ENCODE data around the gene HSF5.

HSF5 gene

DNA sequence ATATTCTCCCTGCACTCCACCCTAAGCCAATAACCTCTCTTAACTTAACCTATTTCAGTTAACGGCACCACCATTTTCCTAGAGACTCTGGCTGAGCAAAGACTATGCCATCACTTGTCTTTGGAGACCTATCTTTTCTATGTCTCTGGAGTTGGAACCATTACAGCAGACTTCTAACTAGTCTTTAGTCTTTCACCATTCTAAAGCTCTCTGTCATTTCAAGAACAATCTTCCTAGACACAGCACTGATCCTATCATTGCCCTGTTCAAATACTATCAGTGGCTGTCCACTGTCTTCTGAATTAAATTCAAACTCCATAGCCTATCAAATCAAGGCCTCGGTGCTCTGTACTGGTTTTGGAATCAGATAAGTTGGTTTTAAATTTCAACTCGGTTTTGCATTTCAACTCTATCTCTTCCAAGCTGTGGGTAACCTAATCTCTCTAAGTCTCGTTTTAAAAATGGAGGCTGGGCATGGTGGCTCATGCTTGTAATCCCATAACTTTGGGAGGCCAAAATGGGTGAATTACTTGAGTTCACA, 102.8 kb downstream of the HSF5 start:
- DNase-seq (ENCODE audit: low read depth) = no peak

DNA sequence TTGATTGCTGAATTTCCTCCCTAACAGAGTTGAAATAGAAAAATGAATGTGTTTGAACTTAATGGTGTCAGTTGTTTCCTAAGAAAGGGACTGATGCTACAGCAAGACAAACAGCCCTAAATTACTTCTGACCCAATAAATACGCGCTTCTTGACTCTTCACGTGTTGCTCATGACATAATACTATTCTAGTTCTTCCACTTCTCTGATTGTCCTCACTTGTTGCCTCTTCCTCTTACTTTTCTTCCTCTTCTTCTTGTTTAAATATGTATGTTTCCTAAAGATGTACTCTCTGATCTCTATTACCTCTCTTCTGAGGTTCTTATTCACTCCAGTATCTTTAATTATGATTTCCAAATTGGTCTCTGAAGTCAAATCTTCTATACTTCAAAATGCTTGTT, 103.3 kb downstream of the HSF5 start:
- no peak for DNase-seq (ENCODE audit: low read depth)

GRCh38 chr17:58383892-58384462, 104.2 kb downstream of the HSF5 start:
- DNase-seq (ENCODE audit: low read depth) = no peak

DNA sequence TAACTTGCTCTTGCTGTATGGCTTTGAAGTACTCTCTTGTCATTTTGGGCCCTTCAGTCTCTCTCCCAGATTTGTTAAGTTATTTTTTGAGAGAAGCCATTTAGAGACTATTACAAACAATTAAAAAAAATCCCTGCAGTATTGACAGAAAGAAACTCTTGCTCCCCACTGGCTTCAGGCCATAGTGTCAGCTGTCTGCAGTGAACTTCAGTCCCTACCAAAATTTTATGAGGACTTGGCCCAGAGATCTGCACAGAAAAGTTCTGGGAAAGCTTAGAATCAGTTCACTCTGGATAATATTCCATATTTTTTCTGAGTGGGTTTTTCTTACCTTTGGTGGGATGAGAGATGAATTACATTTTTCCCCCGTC, 105.4 kb downstream of the HSF5 start:
- DNase-seq (ENCODE audit: low read depth) = no peak

DNA sequence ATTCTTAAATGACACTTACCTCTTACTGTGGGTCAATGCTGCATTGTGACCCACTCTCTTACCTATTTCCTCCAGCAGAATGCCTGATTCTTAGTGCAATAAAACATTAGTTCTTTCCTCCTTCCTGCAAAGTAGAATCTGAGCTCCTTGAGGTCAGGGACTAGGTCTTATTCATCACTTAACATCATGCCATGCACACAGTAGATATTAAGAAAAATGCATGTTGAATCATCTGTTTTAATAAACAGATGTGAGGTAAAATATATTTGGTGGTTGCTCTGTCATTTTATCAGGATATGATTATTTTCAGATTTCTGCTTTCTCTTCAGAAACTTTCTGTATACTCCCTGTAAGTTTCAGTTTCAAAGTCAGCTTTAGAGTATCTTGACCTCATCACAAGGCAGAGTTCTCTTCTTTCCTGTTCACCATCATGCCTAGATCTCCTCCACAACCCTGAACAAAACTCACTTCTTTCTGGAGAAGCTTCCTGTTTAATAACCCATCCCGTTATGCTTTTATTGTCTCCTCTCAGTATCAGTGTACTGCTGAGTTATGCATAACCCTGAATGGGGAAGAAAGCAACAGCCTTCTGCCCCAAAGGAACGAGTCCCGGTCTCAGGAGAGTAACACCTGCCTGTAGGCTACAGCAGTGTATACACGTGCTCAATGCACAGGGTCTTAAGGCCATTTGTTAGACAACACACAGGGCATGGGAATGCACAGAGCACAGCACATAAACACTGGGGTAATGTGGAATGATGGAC, 105.9 kb downstream of the HSF5 start:
- DNase-seq (ENCODE audit: low read depth) = no peak

GRCh38 chr17:58381124-58382035, 106.8 kb downstream of the HSF5 start:
- no peak for DNase-seq (ENCODE audit: low read depth)

GRCh38 chr17:58380207-58381123, 107.7 kb downstream of the HSF5 start:
- DNase-seq (ENCODE audit: low read depth) = no peak

- DNase-seq (ENCODE audit: low read depth) = no peak
Observed at GRCh38 chr17:58379511-58379824, 108.7 kb downstream of the HSF5 start.

DNA sequence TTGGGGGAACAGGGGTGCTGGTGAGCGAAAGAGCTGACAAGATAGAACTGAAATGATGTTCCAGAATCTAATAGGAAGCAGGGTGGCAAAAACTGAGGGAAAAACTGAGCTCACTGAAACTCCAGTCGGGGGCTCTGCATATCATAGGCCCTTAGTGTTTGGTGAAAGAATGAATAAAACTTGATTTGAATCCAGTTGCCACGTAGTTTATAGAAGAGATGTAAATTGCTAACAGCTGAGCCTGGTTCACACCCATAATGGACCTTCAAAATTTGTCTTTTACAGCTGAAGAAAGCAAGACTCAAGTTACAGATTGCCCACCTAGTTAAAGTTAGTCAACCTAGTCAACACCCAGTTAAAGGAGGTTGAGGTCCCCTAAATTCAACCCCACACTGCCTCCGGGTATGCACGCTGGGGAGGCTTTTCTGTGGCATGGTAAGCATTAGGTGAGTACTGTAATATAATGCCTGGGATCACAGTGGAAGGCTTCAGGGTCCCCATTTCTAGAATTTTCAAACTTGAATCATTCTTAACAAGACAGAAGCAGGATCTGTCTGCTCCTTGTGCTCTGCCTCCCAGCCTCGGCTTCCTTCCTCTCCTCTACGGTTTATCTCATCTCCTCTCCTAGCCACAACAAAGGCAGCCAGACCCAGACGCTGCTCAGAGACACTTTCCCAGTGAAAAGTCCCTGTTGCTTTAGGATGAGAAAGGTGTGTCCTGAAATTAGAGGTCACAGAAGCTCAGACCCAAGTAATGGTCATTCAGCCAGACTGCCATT, 109.3 kb downstream of the HSF5 start:
- DNase-seq (ENCODE audit: low read depth) = no peak

GRCh38 chr17:58377661-58378060, 110.5 kb downstream of the HSF5 start:
- DNase-seq (ENCODE audit: low read depth) = no peak

DNA sequence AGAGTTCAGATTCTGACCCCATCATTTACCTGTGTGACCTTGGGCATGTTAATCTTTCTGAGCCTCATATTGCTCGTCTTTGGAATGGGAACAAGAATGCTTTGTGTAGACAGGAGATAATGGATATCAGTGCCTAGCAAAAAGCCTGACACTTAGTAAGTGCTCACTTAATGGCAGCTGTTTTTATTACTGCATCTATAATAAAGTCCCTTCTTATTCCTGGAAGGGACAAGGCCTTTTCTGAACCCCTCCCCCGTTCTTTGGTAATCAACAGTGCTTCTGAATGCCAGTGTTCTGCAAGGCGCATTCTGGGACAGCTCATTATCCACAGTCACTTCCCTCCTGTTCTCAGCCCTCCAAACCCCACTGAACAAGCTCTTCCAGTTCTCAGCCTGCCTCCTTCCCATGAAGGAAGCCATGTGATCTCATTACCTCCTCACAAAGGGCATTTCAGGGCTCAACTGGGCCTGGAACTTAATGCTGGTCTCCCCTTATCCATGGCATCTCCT, 111.1 kb downstream of the HSF5 start:
- no peak for DNase-seq (ENCODE audit: low read depth)

DNA sequence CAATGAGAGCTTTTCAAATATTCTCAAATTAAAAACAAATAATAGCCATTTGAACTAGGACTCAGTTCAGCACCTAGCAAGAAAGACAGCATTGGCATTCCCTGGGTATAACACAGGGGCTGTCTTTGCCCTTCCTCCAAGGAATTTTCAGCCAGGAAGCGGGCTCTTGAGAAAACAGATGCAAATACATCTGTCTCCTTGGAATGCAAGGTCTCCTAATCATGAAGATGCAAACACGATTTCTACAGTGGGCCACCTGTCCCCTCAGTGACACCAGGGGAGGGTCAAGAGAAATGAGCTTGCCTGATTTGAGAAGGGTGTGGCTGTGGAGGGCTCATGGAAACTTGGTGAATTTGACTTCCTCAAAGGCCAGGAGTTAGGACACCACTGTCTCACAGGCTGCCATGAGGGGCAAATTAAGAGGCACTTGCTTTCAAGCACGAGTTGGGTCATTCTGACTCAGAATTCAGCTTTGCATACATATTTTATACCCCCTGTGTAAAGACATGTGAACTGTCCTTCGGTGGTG, 111.7 kb downstream of the HSF5 start:
- DNase-seq (ENCODE audit: low read depth) = no peak

GRCh38 chr17:58375811-58376210, 112.4 kb downstream of the HSF5 start:
- no peak for DNase-seq (ENCODE audit: low read depth)

GRCh38 chr17:58375256-58375655, 113.0 kb downstream of the HSF5 start:
- no peak for DNase-seq (ENCODE audit: low read depth)

GRCh38 chr17:58373923-58374322, 114.3 kb downstream of the HSF5 start:
- DNase-seq (ENCODE audit: low read depth) = no peak

DNA sequence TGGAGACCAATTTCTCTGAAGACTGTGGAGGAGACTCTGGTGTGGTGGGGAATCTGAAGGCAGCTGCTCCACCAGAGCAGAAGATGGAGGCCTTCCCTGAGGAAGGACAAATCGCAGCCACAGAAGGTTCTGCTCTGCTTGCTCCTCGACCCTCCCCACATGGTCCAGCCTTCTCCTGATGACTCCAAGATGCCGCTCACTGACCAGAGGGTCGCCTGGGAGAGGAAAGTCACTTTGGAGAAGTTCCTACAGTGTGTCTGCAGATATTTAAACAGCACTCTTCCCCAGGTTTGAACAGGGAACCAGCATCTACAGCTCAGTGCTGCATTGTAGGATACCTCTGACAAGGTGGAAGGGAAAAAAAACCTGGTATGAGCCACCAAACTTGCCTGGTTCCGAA, 115.2 kb downstream of the HSF5 start:
- no peak for DNase-seq (ENCODE audit: low read depth)

DNA sequence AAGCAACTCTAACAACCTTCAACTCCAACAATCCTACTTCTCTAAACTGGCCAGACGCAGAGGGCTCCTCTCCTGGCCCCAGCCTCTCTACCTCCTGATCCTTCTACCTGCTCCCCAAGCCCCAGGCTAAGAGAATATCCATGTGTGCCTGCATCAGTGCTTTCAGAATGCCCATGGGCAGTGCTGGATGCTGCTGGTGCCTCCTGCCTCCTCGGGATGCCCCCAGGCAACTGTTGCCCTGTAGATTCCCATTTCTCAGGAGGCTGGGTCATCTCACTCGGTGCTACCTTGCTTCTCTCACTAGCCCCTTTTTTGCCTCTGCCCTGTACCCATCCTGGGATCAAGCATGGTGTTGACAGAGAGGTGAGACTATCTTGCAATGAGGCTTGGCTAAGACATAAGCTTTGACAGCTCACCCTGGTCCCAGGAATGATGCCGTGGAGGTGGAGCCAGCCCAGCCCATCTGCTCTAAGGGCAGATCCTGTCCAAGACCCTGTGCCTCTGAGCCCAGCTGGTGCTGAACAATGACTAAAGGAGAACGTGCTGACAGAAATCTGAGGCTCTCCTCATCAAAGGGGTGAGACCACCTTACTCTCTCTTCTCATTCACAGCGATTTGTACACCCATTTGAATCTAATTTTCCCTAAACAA, 116.8 kb downstream of the HSF5 start:
- DNase-seq (ENCODE audit: low read depth) = no peak

GRCh38 chr17:58370716-58371115, 117.5 kb downstream of the HSF5 start:
- no peak for DNase-seq (ENCODE audit: low read depth)

- DNase-seq (ENCODE audit: low read depth) = no peak
Observed at GRCh38 chr17:58370309-58370708, 117.9 kb downstream of the HSF5 start.

All from T follicular helper cell (primary cell).